GOT3 (cell line): Measurements from ENCODE around the gene MACROD2.

Experiments used
- DNase-seq: peaks from one replicate; lab custom pipeline; 2025; ENCODE audit warnings: mixed read lengths; lab: John Stamatoyannopoulos, UW

Gene MACROD2

DNA sequence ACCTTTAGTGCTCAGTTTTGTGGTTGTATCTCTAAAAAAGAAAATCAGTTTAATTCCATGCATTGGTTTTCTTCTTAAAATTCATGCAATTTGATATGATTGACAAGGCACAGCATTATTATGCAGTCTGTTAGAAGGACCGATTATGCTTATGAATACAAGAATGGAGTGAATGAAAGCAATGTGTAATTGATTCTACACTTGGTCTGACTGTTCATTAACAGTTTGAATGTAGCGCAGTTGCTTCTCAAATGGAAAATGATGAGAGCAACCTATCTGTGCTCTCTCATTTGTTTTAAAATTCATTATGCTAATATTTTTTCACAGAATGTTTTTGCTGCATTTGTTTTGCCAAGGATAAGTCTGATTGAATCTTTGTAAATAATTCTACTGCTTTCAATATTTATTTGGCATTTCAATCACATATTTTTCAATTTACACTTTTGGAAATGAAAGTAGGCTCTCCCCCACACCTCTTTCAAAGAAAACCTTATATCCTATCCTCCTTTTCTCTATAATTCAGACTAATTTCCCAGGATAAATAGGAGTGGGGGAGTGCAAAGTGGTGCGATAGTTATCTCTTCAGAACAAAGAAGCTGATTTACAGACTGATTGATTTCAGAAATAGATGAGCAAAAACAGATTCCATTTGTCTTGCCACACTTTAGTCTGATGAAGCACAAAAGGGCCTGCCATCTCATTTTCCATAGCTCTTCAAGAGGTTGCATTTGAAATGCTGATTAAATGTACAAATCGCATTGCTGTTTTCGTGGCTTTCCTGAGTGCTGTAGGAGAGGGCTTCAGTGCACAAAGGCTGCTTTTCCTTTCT is 1227.4 kb downstream of the MACROD2 start:
- DNase-seq = no peak

GRCh38 chr20:15224199-15224598 is 1228.9 kb downstream of the MACROD2 start:
- no peak for DNase-seq

- DNase-seq = no peak
Measured at GRCh38 chr20:15227102-15227501, 1231.8 kb downstream of the MACROD2 start.

GRCh38 chr20:15232243-15232642 is 1236.9 kb downstream of the MACROD2 start:
- DNase-seq = no peak

- DNase-seq = no peak
Measured at GRCh38 chr20:15235471-15236198, 1240.3 kb downstream of the MACROD2 start.

GRCh38 chr20:15236812-15237211 is 1241.5 kb downstream of the MACROD2 start:
- no peak for DNase-seq

- DNase-seq = no peak
Measured at GRCh38 chr20:15239542-15240206, 1244.4 kb downstream of the MACROD2 start.

GRCh38 chr20:15240801-15241200 is 1245.5 kb downstream of the MACROD2 start:
- no peak for DNase-seq

- no peak for DNase-seq
Measured at GRCh38 chr20:15241681-15242080, 1246.4 kb downstream of the MACROD2 start.

DNA sequence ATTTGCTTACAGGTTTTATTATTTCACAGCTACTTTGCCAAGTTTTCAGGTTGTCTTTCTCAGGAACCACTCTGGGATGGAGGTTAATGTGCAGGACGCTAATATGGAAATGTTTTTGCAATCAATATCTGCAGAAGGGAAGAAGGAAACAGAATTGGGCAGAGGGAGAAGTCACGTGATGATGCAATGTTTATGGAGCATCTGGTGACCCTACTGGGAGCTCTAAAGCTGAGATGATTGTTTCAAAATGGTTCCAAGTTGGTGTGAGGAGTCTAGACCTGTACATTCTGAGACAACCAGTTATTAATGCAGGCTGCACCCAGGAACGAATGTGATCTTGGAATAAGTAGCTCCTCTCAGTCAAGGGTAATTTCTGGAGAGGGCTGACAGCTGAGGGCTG is 1247.5 kb downstream of the MACROD2 start:
- no peak for DNase-seq

DNA sequence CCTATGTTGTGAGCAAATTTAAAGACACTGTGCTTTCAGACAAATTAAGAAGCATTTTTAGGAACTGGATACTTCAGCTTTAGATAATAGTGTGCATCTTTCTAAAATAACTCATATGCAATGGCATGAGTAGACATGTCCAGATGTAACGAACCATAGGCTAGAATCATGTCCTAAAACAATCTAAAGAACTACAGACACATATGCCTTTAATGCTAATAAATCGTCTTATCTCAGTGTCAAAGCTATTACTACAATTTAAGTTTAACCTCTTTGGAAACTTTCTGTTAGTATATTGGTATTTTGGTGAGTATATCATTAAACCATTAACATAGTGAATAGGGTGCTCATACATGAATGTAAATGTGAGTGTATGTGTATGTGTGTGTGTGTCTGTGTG is 1250.6 kb downstream of the MACROD2 start:
- no peak for DNase-seq

GRCh38 chr20:15248618-15249395 is 1253.5 kb downstream of the MACROD2 start:
- DNase-seq = no peak

- no peak for DNase-seq
Measured at GRCh38 chr20:15251171-15251570, 1255.9 kb downstream of the MACROD2 start.

DNA sequence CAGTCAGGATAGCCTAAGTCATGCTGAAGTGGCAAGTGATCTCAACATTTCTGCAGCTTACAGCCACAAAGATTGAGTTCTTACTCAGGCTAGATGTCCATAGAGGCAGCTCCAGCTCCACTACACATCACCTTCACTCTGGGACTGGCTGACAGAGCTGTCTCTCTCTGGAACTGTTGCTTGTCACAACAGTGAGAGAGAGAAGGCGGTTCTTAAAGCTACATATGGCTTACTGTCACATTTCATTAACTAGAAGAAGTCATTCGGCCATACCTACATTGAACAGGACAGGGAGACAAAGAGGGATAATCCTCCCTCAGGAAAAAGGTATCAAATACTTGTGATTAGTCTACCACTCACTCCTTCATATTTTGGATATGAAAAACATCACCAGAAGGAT is 1257.0 kb downstream of the MACROD2 start:
- no peak for DNase-seq

DNA sequence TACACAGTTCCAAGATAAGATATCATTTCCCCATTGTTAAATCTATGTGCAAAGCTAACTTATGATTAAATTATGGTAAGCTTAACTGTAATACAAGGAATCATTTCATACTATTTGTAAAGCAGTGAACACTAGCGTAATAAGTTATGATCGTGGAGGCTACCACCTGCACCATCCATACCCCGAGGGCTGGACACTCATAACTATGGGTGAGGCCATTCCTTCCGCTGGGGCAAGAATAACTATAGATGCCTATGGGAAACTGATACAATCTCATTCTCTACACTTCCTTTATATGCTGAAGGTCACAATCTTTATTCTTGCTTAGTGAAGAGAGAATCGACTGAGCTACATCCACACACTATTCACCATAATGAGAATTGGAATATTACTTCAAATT is 1258.1 kb downstream of the MACROD2 start:
- no peak for DNase-seq

- DNase-seq = no peak
Measured at GRCh38 chr20:15256676-15257568, 1261.6 kb downstream of the MACROD2 start.

- no peak for DNase-seq
Measured at GRCh38 chr20:15257569-15257870, 1262.2 kb downstream of the MACROD2 start.

GRCh38 chr20:15265581-15266309 is 1270.4 kb downstream of the MACROD2 start:
- DNase-seq = no peak

DNA sequence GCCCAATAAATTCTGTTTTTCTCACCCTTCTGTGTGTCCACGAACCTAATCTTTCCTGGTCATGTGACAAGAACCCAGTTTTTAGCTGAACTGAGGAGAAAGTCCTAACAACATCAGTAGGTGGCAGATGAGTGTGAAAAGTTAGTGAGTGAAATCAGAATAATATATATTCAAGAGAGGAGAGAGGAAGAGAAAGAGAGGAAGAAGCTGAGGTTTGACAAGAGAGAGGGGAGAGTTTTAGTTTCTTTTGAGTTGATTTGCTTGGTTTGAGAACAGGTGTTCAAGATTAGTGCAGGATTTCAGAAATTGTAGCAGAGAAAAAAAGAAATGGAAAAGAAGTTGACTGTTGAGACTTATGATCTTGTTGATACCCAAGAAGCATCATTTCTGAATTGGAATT is 1272.6 kb downstream of the MACROD2 start:
- no peak for DNase-seq

- DNase-seq = no peak
Measured at GRCh38 chr20:15278041-15278440, 1282.7 kb downstream of the MACROD2 start.

DNA sequence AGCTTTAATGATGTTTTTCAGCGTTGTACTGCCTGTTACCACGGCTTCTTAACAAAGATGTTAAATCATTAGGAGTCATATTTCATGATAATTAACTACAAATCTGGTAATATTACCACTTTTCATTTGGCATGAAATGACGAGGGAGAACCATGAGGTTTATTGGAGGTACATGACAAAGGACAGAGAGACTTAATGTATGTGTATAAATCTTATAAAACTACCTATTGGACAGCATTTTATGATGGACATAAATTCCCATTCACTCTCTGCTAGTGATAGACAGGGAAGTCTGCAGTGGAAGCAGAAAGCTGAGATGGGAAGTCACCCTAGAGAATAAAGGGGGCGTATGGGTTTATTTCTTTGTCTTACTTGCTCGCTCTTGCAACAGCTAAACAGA is 1292.0 kb downstream of the MACROD2 start:
- no peak for DNase-seq
